GM19395 (cell line): ENCODE data around the gene PLXND1.

Experiments
- ATAC-seq: cut with Tn5 transposase; IDR thresholded peaks from one replicate; pipeline ENCODE4 v1.9.1; 2021; ENCODE audit warnings: mild to moderate bottlenecking, moderate library complexity; ENCODE audit not compliant: unreplicated experiment

Gene PLXND1

DNA sequence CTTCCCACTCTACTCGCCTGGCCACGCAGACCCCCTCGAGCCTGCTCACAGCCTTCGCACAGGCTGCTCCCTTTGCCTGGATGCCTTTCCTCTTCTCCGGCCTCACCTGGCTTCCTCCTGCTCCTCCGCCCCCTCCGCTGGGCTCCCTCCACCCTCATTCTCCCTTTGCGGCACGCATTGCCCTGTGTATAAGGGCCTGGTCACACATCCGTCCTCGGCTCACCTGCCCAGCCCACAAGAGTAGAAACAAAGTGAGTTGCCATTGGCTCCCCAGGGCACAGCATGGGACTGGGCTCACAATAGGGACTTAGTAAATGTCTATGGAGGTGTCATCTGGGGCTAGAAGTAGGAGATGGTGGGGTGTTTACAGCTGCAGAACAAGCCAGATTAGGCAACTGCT lies 4.2 kb downstream of the PLXND1 start:
- no peak for ATAC-seq

DNA sequence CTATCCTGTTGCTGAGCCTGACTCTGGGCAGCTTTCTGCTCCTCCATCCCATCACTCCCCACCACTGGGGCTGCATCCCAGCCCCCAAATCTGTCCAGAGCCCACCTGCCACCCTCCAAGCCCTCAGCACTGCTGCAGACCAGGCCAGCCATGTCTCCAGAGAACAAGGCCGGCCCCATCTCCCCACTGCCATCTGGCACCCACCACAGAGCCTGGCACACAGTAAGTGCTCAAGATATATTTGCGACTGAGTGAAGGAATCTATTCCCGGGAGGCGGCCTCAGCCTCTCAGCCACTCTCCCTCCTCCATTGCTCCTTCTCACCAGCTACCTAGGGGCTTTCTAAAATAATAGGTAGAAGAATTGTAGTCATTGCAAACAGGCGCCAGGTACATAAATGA lies 4.8 kb downstream of the PLXND1 start:
- no peak for ATAC-seq

DNA sequence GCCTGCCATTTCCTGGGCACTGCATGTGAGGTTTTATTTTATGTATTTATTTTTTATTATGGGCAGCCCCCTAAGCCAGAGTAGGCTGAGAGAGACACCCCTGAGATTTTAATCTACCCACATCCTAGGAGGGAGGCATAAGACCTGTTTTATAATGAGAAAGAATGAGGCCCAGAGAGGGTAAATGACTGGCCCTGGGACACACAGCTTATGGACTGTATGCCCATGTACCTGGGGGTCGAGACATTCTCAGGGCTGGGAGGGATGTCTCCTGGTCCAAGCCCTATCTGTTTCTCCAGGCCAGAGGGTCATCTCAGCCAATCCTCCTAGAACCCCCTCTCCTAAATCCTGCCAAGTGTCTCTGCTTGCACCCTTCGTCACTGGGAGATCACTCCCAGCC lies 6.1 kb downstream of the PLXND1 start:
- ATAC-seq = no peak

DNA sequence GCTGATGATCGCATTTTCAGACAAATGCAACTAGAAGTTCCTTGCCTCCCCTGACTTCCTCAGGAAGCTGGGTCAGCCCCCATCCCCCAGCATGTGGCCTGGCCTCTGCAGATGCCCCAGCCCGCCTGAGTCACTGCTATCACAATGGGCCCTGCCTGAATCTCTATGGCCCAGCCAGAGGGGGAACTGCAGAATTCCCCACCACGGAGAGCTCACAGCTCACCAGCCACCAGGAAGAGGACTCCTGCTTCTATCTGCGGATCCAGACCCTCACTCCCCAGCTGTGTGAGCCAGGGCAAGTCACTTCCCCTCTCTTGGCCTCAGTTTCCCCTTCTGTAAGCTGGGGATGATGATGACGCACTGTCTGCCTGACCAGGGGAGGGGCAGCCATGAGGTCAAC lies 6.9 kb downstream of the PLXND1 start:
- ATAC-seq = no peak

DNA sequence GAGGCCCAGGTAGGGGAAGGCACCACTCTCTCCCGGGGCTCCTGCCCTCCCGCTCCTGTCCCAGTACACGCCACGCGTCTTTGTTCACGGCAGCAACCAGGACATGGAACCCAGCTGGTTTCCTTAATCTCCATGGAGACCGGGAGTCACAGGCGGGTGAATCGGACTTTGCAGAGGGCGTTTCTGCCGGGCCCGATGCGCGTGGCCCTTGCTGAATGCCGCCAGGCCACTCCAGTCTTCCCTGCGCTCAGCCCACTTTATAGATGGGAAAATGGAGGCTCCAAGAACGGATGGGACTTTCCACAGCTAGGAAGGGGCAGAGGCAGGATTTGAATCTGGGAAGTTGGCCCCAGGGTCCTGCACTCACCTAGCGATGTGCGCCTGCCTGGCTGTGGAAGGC lies 7.4 kb downstream of the PLXND1 start:
- ATAC-seq = no peak

DNA sequence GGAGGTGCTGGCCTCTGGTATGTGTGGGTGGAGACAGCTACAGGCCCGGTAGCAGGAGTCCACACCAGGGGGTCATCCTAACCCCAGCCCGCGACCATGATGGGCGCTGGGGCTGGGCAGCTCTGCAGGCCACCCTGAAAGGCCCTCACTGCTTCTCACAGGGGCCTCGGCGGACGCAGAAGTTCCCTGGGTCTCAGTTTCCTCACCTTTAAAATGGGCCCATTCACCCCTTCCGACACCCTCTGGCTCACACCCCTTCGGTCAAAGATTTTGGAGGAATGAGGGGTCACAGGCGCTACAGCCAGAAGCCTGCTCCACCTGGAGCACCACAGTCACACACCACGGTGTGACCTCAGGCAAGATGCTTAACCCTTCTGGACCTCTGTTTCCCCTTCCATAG lies 8.0 kb downstream of the PLXND1 start:
- ATAC-seq = no peak

DNA sequence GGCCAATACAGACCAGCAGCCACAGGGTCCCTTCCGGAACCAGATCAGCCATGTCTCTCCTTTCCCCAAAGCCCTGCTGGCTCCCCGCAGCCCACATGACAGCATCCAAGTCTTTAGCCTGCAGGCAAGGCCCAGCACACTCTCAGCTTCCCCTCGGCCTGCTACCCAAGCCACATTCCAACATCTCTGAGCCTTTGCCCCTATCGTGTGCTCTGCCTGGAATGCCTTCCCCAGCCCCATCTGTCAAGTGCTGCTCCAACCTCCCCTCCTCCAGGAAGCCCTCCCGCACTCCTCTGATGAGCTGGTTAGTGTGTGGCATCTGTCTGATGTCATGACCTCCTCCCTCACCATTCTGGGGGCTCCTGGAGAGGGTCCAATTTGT lies 8.5 kb downstream of the PLXND1 start:
- ATAC-seq = no peak

DNA sequence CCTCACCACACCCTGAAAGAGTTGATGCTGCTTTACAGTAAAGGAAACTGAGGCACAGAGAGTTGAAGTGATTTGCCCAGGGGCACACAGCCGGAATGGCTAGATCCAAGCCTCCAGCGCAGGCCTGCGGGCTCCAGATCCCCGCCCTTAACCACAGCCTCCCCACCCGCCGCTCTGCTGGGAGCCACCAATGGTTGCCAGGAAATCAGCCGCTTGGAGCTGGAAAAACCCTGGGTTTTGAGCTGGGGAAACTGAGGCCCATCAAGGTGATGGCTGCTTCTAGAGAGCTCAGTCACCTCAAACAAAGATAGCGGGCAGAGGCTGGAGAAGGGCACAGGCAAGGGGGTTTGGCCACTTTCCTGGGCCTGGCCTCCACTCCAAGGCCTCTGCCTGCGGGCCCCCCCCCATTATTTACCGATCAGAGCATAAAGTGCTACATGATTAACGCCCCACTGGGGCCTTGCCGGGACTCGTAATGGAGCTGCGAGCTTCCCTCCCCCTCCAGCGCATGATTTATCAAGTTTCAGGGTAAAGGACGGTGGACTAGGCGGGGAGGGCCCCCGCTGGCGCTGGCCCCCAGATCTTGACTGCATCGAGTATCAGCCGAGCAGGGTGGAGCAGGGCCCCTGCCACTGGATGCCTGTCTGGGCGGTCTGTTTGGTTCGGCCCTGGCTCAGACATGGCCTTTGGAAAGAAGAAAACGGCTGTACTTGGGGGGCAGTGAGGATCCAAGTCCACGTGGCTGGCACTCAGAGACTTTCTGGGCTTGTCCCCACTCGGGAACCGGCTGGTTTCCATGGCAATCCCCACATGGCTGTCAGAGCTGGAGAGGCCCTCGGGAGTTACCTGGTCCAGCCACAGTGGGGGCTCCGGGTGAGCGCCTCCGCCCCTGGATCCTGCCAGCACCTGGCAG lies 9.1 kb downstream of the PLXND1 start:
- no peak for ATAC-seq

DNA sequence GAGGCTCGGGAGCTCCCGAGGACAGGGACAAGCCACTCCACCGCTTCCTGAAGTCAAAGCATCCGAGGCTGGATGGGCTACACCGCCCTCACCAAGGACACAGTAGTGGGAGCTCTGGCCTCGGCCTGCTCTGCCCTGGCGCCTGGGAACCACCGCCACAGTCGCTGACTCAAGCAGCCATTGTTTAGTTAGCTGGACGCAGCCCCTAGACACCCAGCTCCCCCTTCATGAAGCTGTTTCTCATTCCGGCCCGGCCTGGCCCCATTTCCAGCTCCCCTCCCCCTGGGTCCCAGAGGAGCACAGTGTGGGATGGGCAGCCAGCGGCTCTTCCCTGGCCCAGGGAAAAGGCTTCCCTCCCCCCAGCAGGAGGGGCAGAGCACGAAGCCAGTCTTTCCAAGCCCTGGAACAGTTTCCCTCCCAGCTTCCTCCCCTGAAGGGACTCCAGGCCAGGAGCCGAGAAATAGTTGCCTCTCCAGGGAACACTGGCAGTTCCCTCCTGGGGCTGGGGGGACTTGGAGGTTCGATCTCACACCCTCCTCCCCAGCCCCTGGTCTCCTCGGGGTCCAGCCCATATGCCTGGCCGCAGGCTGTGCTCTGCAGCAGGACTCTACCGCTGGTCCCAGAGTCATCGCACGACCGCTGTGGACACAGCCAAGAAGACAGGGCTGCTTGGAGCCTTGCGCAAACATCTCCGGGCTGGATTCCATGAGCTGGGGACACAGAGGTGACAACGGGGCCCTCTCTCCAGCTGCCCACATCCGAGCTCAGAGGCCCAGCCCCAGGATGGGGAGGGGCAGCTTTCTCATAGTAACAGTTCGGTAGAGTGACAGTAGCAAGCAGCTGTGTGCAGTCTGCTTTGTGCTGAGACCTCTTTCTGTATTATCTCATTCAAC lies 10.0 kb downstream of the PLXND1 start:
- ATAC-seq = no peak

DNA sequence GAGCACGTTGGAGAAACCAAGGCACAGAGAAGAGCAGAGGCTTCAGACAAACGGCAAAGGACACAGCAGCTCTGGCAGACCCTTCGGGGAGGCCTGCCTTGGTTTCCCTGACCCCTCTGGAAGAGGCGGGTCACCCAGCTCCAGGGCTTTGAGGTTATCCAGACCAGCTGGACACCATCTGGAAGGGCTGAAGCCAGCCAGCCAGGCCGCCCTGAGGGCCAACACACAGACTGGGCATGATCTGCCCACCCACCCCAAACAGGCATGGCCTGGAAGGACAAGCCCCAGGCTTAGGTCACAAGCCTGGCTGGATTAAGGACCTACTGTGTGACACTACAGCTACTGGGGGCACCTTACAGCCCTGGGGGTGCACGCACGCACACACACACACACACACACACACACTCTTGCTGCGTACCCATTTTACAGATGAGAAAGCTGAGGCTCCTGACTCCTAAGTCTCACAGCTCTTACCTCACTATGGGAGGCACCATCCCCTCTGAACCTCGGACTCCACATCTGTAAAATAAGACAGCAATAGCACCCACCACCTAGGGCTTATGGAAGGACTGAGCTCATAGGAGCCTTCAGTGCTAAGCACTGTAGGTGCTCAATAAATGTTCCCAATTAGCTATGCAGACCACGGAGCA lies 10.8 kb downstream of the PLXND1 start:
- ATAC-seq = no peak

DNA sequence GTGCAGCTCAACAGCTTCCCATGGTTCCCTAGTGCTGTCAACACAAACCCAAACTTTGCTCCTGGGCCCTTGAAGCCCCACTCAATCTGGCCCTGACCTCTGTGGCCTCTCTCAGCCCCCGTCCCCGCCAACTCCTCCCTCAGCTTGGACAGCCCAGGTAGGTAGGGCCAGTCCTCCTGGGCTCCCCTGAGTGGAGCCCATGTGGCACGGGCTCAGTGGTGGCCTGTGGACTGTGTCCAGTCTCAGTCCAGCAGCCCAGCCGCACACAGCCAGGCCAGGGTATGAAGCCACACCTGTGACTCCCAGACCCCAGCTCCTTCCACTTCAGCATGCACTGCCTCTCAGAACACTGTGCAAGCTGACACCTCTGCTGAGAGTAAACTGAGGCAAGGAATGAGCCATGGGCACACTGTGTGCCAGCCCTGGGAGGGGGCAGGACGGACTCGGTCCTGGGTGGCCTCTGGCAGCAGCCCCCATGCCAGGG lies 11.5 kb downstream of the PLXND1 start:
- no peak for ATAC-seq

DNA sequence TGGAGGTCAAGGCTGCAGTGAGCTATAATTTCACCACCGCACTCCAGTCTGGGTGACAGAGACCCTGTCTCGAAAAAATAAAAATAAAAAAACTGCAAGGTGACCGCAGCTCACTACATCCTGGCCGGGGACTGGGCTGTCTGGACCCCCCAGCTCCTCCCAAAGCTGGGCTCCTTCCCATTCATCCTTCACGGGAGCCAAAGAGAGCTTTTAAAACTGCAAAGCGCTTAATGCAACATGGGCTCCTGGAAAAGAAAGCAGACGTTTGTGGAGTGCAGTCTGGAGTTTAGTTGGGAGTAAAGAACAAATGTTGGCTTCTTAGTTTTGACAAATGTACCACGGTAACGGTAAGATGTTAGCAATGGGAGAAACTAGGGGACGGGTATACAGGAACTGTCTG lies 12.1 kb downstream of the PLXND1 start:
- no peak for ATAC-seq

DNA sequence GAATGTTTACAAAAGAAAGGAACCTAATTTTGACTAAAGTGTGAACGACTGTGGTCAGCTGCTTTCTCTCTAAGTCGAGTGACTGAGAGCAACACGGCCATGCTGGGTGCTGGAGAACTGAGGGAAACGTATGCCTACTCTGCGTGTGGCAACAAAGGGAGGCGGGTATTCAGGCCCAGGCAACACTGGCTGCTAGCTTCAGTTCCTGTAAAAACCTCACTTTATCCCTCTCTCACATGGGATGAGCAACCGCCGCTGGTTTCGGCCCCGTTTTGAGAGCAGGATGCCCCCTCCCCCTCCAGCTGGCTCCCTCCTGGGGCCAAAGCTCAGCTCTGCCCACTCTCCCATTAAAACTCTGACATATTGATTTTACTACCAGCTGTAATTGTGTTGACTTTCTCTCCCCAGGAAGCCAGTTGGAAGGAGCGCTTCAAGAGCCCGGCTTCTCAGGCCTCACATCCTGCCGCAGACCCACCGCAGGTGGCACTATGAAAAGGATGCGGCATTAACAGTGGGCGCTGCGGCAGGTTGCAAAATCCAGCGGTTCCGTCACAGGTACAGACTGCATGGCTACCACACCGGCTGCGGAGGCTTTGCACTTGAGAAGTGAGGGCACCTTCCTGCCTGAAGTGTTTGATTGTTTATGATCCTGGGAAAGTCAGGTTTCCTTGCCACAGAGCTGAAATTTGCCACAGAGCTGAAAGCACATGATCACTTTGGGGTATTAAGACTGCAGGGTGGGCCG lies 12.7 kb downstream of the PLXND1 start:
- ATAC-seq = no peak

DNA sequence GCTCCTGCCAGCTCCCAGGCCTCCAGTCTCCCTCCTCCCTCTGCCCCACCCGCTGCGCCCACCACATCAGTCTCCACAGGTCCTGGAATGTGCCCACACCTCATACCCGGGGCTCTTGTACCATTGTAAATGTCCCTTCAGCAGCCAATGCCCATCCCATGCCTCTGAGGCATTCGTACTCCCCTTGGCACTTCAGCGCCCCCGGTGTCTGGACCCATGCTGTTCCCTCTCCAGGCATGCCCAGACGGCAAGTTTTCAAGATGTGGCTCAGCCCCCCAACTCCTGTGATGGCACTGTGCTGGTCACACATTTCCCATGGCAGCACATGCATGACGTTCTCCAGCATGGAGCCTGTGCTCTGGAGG lies 13.3 kb downstream of the PLXND1 start:
- no peak for ATAC-seq

DNA sequence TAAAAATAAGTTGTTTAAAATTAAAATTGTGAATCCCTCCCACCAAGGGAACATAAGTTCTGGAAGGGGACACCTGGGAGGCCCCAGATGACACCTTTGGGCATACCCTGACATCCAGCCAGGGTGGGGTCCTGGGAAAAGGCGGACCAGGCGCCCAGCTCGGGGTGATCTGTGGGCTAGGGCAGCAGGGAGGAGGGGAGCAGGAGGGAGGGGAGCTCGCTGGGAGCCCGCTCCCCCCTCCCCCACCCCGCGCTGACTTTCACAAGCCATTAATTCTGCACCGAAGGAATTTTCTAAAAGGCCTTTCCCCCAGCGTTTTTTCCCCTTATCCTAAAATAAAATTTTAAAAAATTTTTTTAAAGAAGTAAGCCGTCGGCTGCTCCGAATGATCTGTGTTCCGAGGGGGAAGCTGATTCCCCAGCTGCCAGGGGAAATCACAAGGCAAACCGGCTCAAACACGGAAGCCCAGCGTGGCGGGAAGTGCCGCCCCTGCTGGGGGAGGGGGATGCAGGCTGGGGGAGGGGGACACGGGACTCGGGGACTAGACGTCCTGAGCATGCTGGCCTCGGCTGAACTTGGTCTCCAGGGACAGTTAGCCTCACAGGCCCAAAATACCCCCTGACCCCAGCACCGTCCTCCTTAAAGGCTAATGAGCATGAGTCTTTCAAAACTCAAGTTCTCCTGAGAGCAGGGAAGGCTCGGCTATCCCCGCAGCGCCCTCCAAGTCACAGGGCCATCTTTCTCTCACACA lies 13.9 kb downstream of the PLXND1 start:
- no peak for ATAC-seq

DNA sequence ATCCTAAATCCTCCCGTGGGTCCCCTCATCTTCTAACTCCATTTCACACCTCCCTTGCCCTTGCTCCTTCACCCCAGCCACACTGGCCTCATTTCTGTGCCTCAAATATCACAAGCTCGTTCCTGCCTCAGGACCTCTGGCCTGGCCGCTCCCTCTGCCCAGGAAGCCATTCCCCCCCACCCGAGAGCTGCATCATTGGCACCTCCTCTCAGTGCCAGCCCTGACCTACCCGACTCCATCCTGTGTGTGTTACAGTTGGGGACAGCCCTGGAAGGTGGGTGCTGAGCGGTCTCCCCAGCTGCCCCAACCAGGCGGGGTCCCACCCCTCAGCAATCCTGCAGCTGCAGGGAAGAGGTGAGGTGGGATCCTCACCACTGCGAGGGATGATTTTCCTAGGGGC lies 14.5 kb downstream of the PLXND1 start:
- no peak for ATAC-seq

DNA sequence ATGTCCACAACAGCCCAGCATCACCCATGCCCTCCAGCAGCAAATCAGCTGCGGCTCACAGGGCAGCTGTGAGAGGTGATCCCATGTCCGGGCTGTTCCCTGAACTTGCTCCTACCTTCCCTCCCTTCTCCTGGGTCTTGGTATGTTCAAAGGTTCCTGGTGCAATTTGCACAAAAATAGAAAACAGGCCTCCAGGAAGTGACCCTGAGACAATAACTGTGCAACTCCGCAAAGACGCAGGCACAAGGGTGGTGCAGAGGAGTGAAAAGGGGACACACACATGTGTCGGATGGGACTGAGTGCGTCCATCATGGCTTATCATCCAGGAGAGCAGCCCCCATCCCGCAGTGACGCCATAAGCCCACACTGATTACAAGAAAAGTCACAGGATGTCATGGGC lies 16.3 kb downstream of the PLXND1 start:
- no peak for ATAC-seq

DNA sequence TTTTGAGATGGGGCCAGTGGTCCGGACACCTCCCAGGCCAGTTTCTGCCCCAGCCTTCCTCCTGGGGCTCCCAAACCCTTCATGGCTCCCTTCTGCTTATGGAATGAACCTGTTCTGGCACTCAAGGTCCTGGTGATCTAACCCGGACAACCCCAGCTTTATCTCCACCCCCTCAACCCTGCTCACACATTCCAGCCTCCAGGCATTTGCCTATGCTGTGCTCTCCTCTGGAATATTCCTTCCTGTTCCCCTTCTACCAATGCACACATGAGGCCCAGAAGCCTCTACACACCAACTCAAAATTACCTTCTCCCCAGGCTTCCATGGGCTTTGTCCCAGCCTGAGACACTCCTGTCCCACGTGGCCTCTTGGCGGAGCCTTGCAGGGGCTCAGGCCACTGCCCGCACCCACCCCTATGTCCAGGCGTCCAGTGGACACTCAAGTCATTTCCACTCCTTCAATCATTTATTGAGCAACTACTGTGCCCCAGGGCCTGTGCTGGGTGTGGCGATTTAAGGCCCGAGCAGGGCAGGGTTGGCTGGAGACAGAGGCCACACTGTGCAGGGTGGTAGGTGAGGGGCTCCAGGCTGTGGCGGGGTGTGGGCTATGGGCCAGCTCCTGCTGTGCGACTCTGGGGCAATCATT lies 18.8 kb downstream of the PLXND1 start:
- ATAC-seq = no peak

DNA sequence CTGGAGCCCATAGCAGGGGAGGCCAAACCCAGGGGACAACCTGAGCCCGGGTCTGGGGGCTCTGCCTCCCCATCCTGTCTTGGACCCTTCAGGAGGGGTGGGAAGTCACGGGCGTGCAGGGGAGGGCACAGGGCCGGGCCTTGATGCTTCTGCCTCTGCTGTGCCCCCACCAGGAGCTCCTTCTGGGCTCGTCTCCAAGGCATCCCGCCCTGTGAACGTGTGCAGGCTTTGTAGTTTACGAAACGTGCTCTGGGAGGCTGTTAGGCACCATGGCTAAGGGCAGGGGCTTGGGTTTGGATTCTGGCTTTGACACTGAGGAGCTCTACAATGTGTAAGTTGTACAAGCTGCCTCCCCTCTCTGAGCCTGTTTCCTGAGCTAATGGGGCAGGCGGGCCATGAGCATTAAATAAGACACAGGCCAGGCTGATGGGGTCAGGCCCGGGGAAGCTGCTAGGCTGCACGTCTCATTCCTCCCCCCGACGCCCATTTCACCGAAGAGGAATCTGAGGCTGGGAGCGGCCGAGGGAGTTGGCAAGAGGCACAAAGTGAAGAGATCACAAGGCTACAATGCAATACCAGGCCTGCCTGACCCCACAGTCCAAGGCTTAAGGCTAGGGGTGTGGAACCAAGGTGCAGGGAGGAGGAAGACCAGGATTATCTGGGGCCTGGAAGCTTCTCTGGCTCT lies 19.6 kb downstream of the PLXND1 start:
- no peak for ATAC-seq
